SU-DHL-6 (cell line): Measurements from ENCODE around the gene SETD6.

ENCODE experiments used
- H2AFZ ChIP-seq: fragments of 200-600 bp; sonication (generic); 2 replicates; pipeline ENCODE4 v1.6.1; 2014; ENCODE audit warnings: low read depth, mild to moderate bottlenecking, moderate library complexity, mixed read lengths, antibody characterized with exemption, low read length; ENCODE audit not compliant: severe bottlenecking
- H3F3A ChIP-seq: fragments of 200-600 bp; shearing (Covaris generic); 2 replicates; pipeline ENCODE4 v1.6.0; 2016; ENCODE audit warnings: antibody characterized with exemption, mild to moderate bottlenecking; ENCODE audit not compliant: insufficient read depth
- H3K27ac ChIP-seq: fragments of 200-600 bp; sonication (generic); 2 replicates; pipeline ENCODE4 v1.5.1; 2016; ENCODE audit warnings: low read depth, mild to moderate bottlenecking, low read length, moderate library complexity, mixed read lengths
- H3K27me3 ChIP-seq: fragments of 200-600 bp; sonication (generic), shearing (Covaris generic); 2 replicates; pipeline ENCODE4 v1.6.0; 2014; ENCODE audit warnings: mild to moderate bottlenecking, low read length
- H3K36me3 ChIP-seq: fragments of 200-600 bp; sonication (generic); 2 replicates; pipeline ENCODE4 v1.6.1; 2014; ENCODE audit warnings: mild to moderate bottlenecking, low read length, mixed read lengths
- H3K4me2 ChIP-seq: fragments of 300-600, 200-600 bp; shearing (Covaris generic), sonication (generic); 2 replicates; pipeline ENCODE4 v1.6.0; 2014; ENCODE audit warnings: low read length, low read depth, mild to moderate bottlenecking; ENCODE audit not compliant: poor library complexity, severe bottlenecking
- H3K4me3 ChIP-seq: fragments of 200-600 bp; sonication (generic); 2 replicates; pipeline ENCODE4 v1.5.1; 2014; ENCODE audit warnings: antibody characterized with exemption, low read length, mild to moderate bottlenecking, mixed read lengths; ENCODE audit not compliant: insufficient read depth, poor library complexity, severe bottlenecking
- H3K79me2 ChIP-seq: fragments of 200-600 bp; sonication (generic); 2 replicates; pipeline ENCODE4 v1.6.1; 2014; ENCODE audit warnings: mild to moderate bottlenecking, low read length, moderate library complexity; ENCODE audit not compliant: insufficient read depth
- H3K9ac ChIP-seq: fragments of 200-600 bp; sonication (generic); 2 replicates; pipeline ENCODE4 v1.7.0; 2014; ENCODE audit warnings: mild to moderate bottlenecking, low read length
- H3K9me2 ChIP-seq: fragments of 200-600 bp; sonication (generic); replicated peaks from 2 replicates; pipeline ENCODE4 v1.6.1; 2014; ENCODE audit warnings: low read length; ENCODE audit not compliant: insufficient read depth
- H3K9me3 ChIP-seq: fragments of 200-600 bp; sonication (generic); 2 replicates; pipeline ENCODE4 v1.6.1; 2014; ENCODE audit warnings: low read length, mixed read lengths; ENCODE audit not compliant: insufficient read depth
- H4K20me1 ChIP-seq: fragments of 200-600 bp; sonication (generic); 2 replicates; pipeline ENCODE4 v1.6.1; 2014; ENCODE audit warnings: low read depth, mild to moderate bottlenecking, antibody characterized with exemption, low read length, moderate library complexity, mixed read lengths
- EZH2phosphoT487 ChIP-seq: fragments of 200-600 bp; sonication (generic), shearing (Covaris generic); conservative IDR thresholded peaks from 2 replicates; pipeline ENCODE4 v1.6.1; 2018; ENCODE audit warnings: mild to moderate bottlenecking, antibody characterized with exemption, low read length, moderate library complexity, mixed read lengths
- TF ChIP-seq, protein P1 (sequence below): fragments of 200-600 bp; sonication (generic); IDR thresholded peaks from one replicate; pipeline ENCODE4 v1.5.1; 2017; ENCODE audit warnings: antibody characterized with exemption, mild to moderate bottlenecking, low read length, moderate library complexity; ENCODE audit not compliant: insufficient read depth, poor library complexity, severe bottlenecking

Gene SETD6

DNA sequence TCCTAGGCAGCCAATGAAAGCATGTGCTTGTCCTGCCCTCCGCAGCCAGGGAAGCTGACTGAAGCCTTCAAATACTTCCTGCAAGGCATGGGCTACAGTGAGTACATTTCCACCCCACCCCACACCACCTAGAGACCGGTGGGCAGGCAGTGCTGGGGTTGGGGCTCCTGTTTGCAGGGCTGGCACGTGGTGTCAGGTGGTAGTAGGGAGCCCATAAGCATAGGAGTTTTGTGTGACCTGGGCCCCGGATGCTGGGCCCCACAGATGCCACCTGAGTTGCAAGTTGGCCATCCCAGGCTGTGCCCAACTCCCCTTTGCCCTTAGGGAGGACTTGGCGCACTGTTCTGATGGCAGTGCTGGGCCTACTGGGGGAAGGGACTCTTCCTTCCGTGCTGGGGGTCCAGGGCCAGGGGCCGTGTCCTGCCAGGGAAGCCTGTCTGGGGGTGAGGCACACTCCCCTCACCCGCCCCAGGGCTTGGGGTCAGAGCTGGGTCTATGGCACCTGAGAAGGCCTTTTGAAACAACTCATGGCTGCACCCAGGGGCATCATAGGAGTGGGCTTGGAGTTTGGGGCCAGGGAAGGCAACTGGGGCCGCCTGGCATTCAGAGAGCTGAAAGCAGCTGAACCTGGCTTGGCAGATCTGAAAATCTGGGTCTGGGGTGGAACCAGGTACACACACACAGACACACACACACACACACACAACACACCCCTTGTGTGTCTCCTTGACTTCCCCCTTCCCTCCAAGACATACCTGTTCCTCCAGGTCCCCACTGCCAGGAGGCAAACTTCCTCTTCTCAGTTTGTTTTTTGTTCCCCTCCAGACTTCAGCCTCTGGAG, 5.8 kb upstream of the SETD6 start:
- Histone ChIP-seq H3F3A (peaks cover 5% of the 10 kb centered on the region; the same call in 1 of the 2 replicates), H3K9me3 (no peaks in the 10 kb centered on the region), H3K4me2 (no peak overlapping the region), H3K79me2 (peaks cover 6% of the 10 kb centered on the region; the same call in 1 of the 2 replicates), H3K9ac (no peak overlapping the region), H3K9me2 (no peaks in the 10 kb centered on the region), H3K4me3 (no peak overlapping the region), H2AFZ (no peak overlapping the region), H3K27ac (no peak overlapping the region), H3K36me3 (no peaks in the 10 kb centered on the region), H4K20me1 (no peaks in the 10 kb centered on the region), H3K27me3 (no peaks in the 10 kb centered on the region)
- TF ChIP-seq, protein P1, sequence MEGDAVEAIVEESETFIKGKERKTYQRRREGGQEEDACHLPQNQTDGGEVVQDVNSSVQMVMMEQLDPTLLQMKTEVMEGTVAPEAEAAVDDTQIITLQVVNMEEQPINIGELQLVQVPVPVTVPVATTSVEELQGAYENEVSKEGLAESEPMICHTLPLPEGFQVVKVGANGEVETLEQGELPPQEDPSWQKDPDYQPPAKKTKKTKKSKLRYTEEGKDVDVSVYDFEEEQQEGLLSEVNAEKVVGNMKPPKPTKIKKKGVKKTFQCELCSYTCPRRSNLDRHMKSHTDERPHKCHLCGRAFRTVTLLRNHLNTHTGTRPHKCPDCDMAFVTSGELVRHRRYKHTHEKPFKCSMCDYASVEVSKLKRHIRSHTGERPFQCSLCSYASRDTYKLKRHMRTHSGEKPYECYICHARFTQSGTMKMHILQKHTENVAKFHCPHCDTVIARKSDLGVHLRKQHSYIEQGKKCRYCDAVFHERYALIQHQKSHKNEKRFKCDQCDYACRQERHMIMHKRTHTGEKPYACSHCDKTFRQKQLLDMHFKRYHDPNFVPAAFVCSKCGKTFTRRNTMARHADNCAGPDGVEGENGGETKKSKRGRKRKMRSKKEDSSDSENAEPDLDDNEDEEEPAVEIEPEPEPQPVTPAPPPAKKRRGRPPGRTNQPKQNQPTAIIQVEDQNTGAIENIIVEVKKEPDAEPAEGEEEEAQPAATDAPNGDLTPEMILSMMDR = no peak
- TF ChIP-seq EZH2phosphoT487 = no peak

DNA sequence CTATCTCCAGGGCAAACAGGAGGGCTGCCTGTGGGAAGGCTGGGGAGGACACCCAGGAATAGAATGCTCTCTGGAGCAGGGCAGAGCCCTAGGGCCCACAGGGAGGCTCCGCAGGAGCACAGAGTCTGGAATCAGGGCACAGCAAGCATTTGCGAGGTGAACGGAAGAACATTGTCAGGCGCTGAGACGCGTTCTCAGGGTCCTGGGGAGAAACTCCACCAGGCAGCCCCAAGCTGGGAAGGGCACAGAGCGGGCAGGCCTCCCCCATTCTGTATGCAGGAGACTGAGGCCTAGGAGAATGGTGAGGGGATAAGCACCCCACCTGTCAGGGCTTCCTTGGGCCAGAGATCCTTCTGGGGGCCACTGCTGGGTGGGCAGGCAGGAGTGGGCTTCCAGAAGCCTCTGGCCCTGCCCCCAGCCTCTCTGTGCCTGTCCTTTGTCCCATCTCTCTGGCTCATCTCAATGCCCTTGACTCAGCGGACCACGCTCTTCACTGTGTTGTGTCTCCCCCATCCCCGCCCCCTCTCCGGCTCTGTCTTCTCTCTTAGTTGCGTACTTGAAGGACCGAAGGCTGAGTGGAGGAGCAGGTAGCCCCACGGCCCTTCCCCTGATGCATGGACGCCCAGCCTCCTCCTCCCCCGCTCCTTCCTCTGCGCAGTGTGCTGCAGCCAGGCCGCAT, 5.1 kb upstream of the SETD6 start:
- Histone ChIP-seq H3K27ac (no peak overlapping the region), H3K9me3 (no peaks in the 10 kb centered on the region), H3K4me2 (no peak overlapping the region), H3K9ac (no peak overlapping the region), H3K4me3 (no peak overlapping the region), H4K20me1 (no peaks in the 10 kb centered on the region), H3K27me3 (no peaks in the 10 kb centered on the region), H3K9me2 (no peaks in the 10 kb centered on the region), H3K36me3 (no peaks in the 10 kb centered on the region), H2AFZ (no peak overlapping the region), H3K79me2 (peaks cover 13% of the 10 kb centered on the region), H3F3A (peaks cover 5% of the 10 kb centered on the region; the same call in 1 of the 2 replicates)
- TF ChIP-seq, protein P1 = no peak
- no peak for TF ChIP-seq EZH2phosphoT487

DNA sequence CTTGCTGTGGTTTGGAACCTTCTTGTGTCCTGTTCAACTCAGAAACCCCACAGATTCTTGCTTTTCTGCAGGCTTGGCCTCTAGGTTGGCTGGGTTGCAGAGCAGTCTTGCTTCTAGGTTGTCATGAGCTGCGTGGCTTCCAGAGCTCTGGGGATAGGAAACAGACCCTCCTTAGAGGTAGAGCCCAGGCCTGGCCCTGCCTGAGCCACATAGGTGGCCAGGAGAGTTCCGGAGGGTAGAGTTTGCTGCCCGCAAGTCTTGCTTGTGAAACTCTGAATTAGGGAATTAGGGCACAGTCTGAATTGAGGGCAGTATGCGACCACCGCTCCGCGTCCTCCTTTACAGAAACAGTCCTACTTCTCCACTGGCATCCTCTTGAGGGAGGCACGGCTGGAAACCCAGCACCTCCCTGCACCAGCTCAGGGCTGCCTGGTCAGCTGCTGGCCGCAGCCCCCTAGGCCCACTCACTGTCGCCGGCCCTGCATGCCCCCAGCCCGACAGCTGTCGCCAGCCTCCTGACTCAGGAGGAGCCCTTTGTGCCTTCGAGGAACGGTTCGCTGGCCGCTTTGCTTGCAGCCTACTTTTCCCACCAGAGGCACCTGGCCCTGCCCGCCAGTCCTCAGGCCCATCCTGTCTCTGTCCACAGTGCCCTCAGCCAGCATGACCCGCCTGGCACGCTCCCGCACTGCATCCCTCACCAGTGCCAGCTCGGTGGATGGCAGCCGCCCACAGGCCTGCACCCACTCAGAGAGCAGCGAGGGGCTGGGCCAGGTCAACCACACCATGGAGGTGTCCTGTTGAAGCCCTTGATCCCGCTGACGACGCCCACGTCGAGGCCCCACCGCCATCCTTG, 4.3 kb upstream of the SETD6 start:
- Histone ChIP-seq H3K4me3 (no peak overlapping the region), H3K79me2 (peaks cover 13% of the 10 kb centered on the region), H3K9me3 (no peaks in the 10 kb centered on the region), H3K9me2 (no peaks in the 10 kb centered on the region), H3K27ac (no peak overlapping the region), H2AFZ (no peak overlapping the region), H4K20me1 (no peaks in the 10 kb centered on the region), H3K4me2 (no peak overlapping the region), H3K27me3 (no peaks in the 10 kb centered on the region), H3K36me3 (no peaks in the 10 kb centered on the region), H3F3A (peaks cover 5% of the 10 kb centered on the region; the same call in 1 of the 2 replicates), H3K9ac (no peak overlapping the region)
- no peak for TF ChIP-seq EZH2phosphoT487
- TF ChIP-seq, protein P1 = no peak
